H1 (cell line): Measurements from ENCODE around the gene SYVN1. TPM values are rescaled to one million over a fixed set of nuclear protein-coding genes. Genes with fewer than 3 reads are reported as not detected.

Experiments
- CTCF ChIA-PET: fragments of 300-600 bp; sonication (Branson Sonifier 250); formaldehyde crosslinking; loops from one replicate; lab custom pipeline; 2021; ENCODE audit not compliant: partially characterized antibody; lab: Charles Lee
- POLR2A ChIA-PET: fragments of 300-600 bp; sonication (Branson Sonifier 250); formaldehyde crosslinking; loops from one replicate; lab custom pipeline; 2021; ENCODE audit warnings: inconsistent platforms; ENCODE audit not compliant: partially characterized antibody; lab: Charles Lee
- DNase-seq, 2 experiments: peaks; one replicate each; pipeline versions ENCODE4 v3.0.0 to v3.0.0-alpha.2; 2010 to 2022; ENCODE audit warnings: low spot score in 2 of 2, low read depth in 1 of 2, mixed read lengths in 1 of 2
- FAIRE-seq: peaks from 2 replicates; lab custom pipeline; 2011; peaks lifted over from hg19 to GRCh38; lab: Jason Lieb, UNC
- H2AFZ ChIP-seq: 2 replicates; pipeline ENCODE4 v1.8.1; 2012; ENCODE audit warnings: low read length, inconsistent platforms
- H2AK5ac ChIP-seq: 2 replicates; pipeline ENCODE4 v1.6.1; 2013; ENCODE audit warnings: low read depth, low read length
- H2BK120ac ChIP-seq: replicated peaks from 2 replicates; pipeline ENCODE3; 2013; ENCODE audit warnings: low read depth, low read length, inconsistent platforms
- H2BK12ac ChIP-seq: 2 replicates; pipeline ENCODE4 v1.6.1; 2013; ENCODE audit warnings: low read depth, low read length
- H2BK15ac ChIP-seq: 2 replicates; pipeline ENCODE4 v1.6.1; 2013; ENCODE audit warnings: low read length
- H2BK20ac ChIP-seq: 2 replicates; pipeline ENCODE4 v1.6.1; 2013; ENCODE audit warnings: low read length
- H2BK5ac ChIP-seq: 2 replicates; pipeline ENCODE4 v1.6.1; 2013; ENCODE audit warnings: low read depth, low read length
- H3K14ac ChIP-seq: 2 replicates; pipeline ENCODE4 v1.6.1; 2013; ENCODE audit warnings: inconsistent platforms; ENCODE audit not compliant: insufficient read length
- H3K18ac ChIP-seq: 2 replicates; pipeline ENCODE4 v1.6.1; 2013; ENCODE audit warnings: low read length; ENCODE audit errors: extremely low read depth
- H3K23ac ChIP-seq: 2 replicates; pipeline ENCODE4 v1.6.1; 2013; ENCODE audit warnings: inconsistent platforms; ENCODE audit not compliant: insufficient read length
- H3K23me2 ChIP-seq: 2 replicates; pipeline ENCODE4 v1.6.1; 2013; ENCODE audit warnings: low read depth, low read length
- H3K27ac ChIP-seq: 2 replicates; pipeline ENCODE4 v1.6.1; 2011; ENCODE audit warnings: low read depth, low read length, inconsistent platforms
- H3K27me3 ChIP-seq, 4 experiments: replicated peaks in 1 of 4; 1 replicate in 1 of 4; 2 replicates in 3 of 4; pipeline versions ENCODE4 v1.6.1 to v1.8.1; 2011 to 2013; ENCODE audit warnings: low read length in 3 of 4, mild to moderate bottlenecking in 3 of 4, inconsistent platforms in 2 of 4, mixed read lengths in 2 of 4, moderate library complexity in 1 of 4; ENCODE audit not compliant: control insufficient read depth in 3 of 4, insufficient read depth in 3 of 4; ENCODE audit errors: extremely low read depth in 1 of 4
- H3K36me3 ChIP-seq, 4 experiments: 2 replicates each; pipeline versions ENCODE4 v1.6.1 to v1.8.1; 2011 to 2013; ENCODE audit warnings: mild to moderate bottlenecking in 4 of 4, low read length in 3 of 4, moderate library complexity in 2 of 4, control low read depth in 1 of 4, inconsistent platforms in 1 of 4; ENCODE audit not compliant: insufficient read depth in 4 of 4, control insufficient read depth in 2 of 4
- H3K4ac ChIP-seq: replicated peaks from 2 replicates; pipeline ENCODE3; 2013; ENCODE audit warnings: low read length, low read depth, mixed read lengths, inconsistent platforms; ENCODE audit not compliant: insufficient read length
- H3K4me1 ChIP-seq, 4 experiments: replicated peaks in 1 of 4; 1 replicate in 1 of 4; 2 replicates in 3 of 4; pipeline versions ENCODE4 v1.6.1 to v1.8.1; 2011 to 2013; ENCODE audit warnings: low read length in 3 of 4, inconsistent platforms in 2 of 4, mixed read lengths in 1 of 4; ENCODE audit not compliant: insufficient read depth in 4 of 4, control insufficient read depth in 3 of 4
- H3K4me2 ChIP-seq, 2 experiments: 2 replicates each; pipeline versions ENCODE4 v1.6.1 to v1.8.1; 2011 to 2013; ENCODE audit warnings: low read depth in 2 of 2, low read length in 2 of 2, control low read depth in 1 of 2, inconsistent platforms in 1 of 2, mild to moderate bottlenecking in 1 of 2; ENCODE audit not compliant: insufficient read depth in 1 of 2
- H3K4me3 ChIP-seq, 4 experiments: fragments of 200-600, 300-600 bp in 1 of 4; sonication (generic), shearing (Covaris generic), sonication (Bioruptor Twin) in 1 of 4; 2 replicates each; pipeline versions ENCODE4 v1.5.1 to v1.8.1; 2011 to 2016; ENCODE audit warnings: low read length in 4 of 4, low read depth in 3 of 4, control low read depth in 2 of 4, inconsistent platforms in 2 of 4, mild to moderate bottlenecking in 2 of 4, mixed read lengths in 1 of 4, moderate library complexity in 1 of 4; ENCODE audit not compliant: insufficient read depth in 2 of 4; ENCODE audit errors: extremely low read depth in 1 of 4
- H3K56ac ChIP-seq: replicated peaks from 2 replicates; pipeline ENCODE3; 2013; ENCODE audit warnings: low read depth, mild to moderate bottlenecking, mixed read lengths, low read length, inconsistent platforms; ENCODE audit not compliant: insufficient read length
- H3K79me1 ChIP-seq: 2 replicates; pipeline ENCODE4 v1.6.1; 2013; ENCODE audit warnings: low read depth, low read length, control low read depth
- H3K79me2 ChIP-seq, 2 experiments: 2 replicates each; pipeline versions ENCODE4 v1.6.1 to v1.8.1; 2012 to 2013; ENCODE audit warnings: low read length in 2 of 2, mild to moderate bottlenecking in 2 of 2, inconsistent platforms in 1 of 2; ENCODE audit not compliant: insufficient read depth in 2 of 2, control insufficient read depth in 1 of 2
- H3K9ac ChIP-seq, 4 experiments: replicated peaks in 1 of 4; 1 replicate in 1 of 4; 2 replicates in 3 of 4; pipeline versions ENCODE4 v1.6.1 to v1.8.1; 2011 to 2013; ENCODE audit warnings: low read depth in 3 of 4, low read length in 3 of 4, control low read depth in 2 of 4, mild to moderate bottlenecking in 2 of 4, moderate library complexity in 2 of 4, inconsistent platforms in 1 of 4; ENCODE audit errors: extremely low read depth in 1 of 4
- H3K9me3 ChIP-seq, 2 experiments: 2 replicates each; pipeline versions ENCODE4 v1.6.1 to v1.8.1; 2012 to 2013; ENCODE audit warnings: mild to moderate bottlenecking in 2 of 2, moderate library complexity in 2 of 2, control low read depth in 1 of 2, inconsistent platforms in 1 of 2, low read depth in 1 of 2, low read length in 1 of 2, mixed read lengths in 1 of 2; ENCODE audit not compliant: insufficient read depth in 2 of 2
- H4K20me1 ChIP-seq, 2 experiments: replicated peaks in 1 of 2; 2 replicates each; pipeline versions ENCODE3 to v1.8.1; 2011 to 2013; ENCODE audit warnings: inconsistent platforms in 2 of 2, low read length in 2 of 2, mild to moderate bottlenecking in 1 of 2; ENCODE audit not compliant: insufficient read depth in 2 of 2, control insufficient read depth in 1 of 2
- H4K5ac ChIP-seq: 2 replicates; pipeline ENCODE4 v1.6.1; 2013; ENCODE audit warnings: low read length, low read depth, mixed read lengths, inconsistent platforms; ENCODE audit not compliant: insufficient read length
- H4K8ac ChIP-seq: 2 replicates; pipeline ENCODE4 v1.8.0; 2013; ENCODE audit warnings: mild to moderate bottlenecking, moderate library complexity, low read length, inconsistent platforms; ENCODE audit not compliant: insufficient read depth; ENCODE audit errors: extremely low read depth
- H4K91ac ChIP-seq: replicated peaks from 2 replicates; pipeline ENCODE3; 2013; ENCODE audit warnings: low read length, mixed read lengths, inconsistent platforms; ENCODE audit not compliant: insufficient read length
- BACH1 ChIP-seq: IDR thresholded peaks from 2 replicates; pipeline ENCODE4 v1.6.1; 2012; ENCODE audit warnings: low read length, improper control_type of control experiment
- CBX8 ChIP-seq: fragments of 300-800, 300-1000 bp; sonication (generic); IDR thresholded peaks from 2 replicates; pipeline ENCODE4 v1.7.1; 2016; ENCODE audit warnings: low read depth, low read length, borderline replicate concordance
- CTBP2 ChIP-seq: IDR thresholded peaks from 2 replicates; pipeline ENCODE4 v1.7.0; 2011; ENCODE audit warnings: borderline replicate concordance, mild to moderate bottlenecking, moderate library complexity, mixed read lengths, low read length; ENCODE audit not compliant: insufficient read depth, insufficient read length
- EZH2 ChIP-seq: fragments of 200-600 bp; sonication (generic); IDR thresholded peaks from 2 replicates; pipeline ENCODE4 v1.7.1; 2012; ENCODE audit warnings: low read depth, mild to moderate bottlenecking, moderate library complexity, low read length, inconsistent platforms; ENCODE audit not compliant: severe bottlenecking
- HDAC6 ChIP-seq: IDR thresholded peaks from one replicate; pipeline ENCODE4 v1.7.1; 2012; ENCODE audit warnings: low read depth, mild to moderate bottlenecking, inconsistent platforms, low read length, moderate library complexity
- SIRT6 ChIP-seq: IDR thresholded peaks from one replicate; pipeline ENCODE4 v1.7.1; 2012; ENCODE audit warnings: low read length, inconsistent platforms
- SRF ChIP-seq: IDR thresholded peaks from 2 replicates; pipeline ENCODE4 v1.6.1; 2011; ENCODE audit warnings: mild to moderate bottlenecking, low read depth, low read length, moderate library complexity
- SUZ12 ChIP-seq: fragments of 200-600 bp; sonication (generic); IDR thresholded peaks from 2 replicates; pipeline ENCODE4 v1.6.1; 2012; ENCODE audit warnings: mild to moderate bottlenecking, inconsistent platforms, low read length, moderate library complexity, mixed read lengths
- TAF7 ChIP-seq: optimal IDR thresholded peaks from 2 replicates; pipeline ENCODE3; 2011; ENCODE audit warnings: low read depth, mild to moderate bottlenecking, inconsistent platforms, low read length, moderate library complexity, borderline replicate concordance
- TBP ChIP-seq: IDR thresholded peaks from 2 replicates; pipeline ENCODE4 v1.6.1; 2011; ENCODE audit warnings: low read depth, low read length, improper control_type of control experiment
- ZNF274 ChIP-seq: IDR thresholded peaks from 2 replicates; pipeline ENCODE4 v1.7.0; 2012; ENCODE audit warnings: low read length, borderline replicate concordance; ENCODE audit errors: extremely low read depth
- WGBS, 2 experiments: shearing (Covaris generic) in 1 of 2; methylation state at CpG; one replicate each; pipeline versions ENCODE4 v1.1.6 to v1.1.7; 2013 to 2015; ENCODE audit warnings: low lambda C conversion rate in 2 of 2, mixed read lengths in 2 of 2, inconsistent platforms in 1 of 2, low coverage in 1 of 2, missing lambda C conversion rate in 1 of 2; ENCODE audit not compliant: insufficient replicate concordance in 2 of 2, insufficient coverage in 1 of 2, insufficient read length in 1 of 2; ENCODE audit errors: extremely low coverage in 1 of 2, missing lambda C conversion rate in 1 of 2; 5-methylcytosine and 5-hydroxymethylcytosine counted together
- polyA plus RNA-seq, 7 experiments: library from polyadenylated mRNA; depleted of rRNA in 3 of 7; stranded (reverse) in 5 of 7; unstranded in 2 of 7; fragments of >200 nt in 5 of 7; fragments of 200-250 nt in 2 of 7; gene quantifications; 1 replicate in 5 of 7; 2 replicates in 1 of 7; 4 replicates in 1 of 7; pipeline versions ENCODE4 v1.2.1 to v1.2.3, GENCODE V29; 2011 to 2013; ENCODE audit warnings: missing spikeins in 2 of 7, mixed read lengths in 2 of 7
- total RNA-seq: library from RNA; stranded (reverse); fragmentation: NEBNext Ultra II Directional; extraction: Animal tissue kit (Norgen Biotek cat#: 25700); gene quantifications from 2 replicates; pipeline ENCODE4 v1.2.1, GENCODE V29; 2021
- TF ChIP-seq, protein P1 (sequence below): IDR thresholded peaks from 2 replicates; pipeline ENCODE4 v1.6.1; 2012; ENCODE audit warnings: inconsistent platforms

The SYVN1 gene
- total and polyA plus RNA-seq, 2 of the 8 experiments (the other 6 are each of a cell fraction or from before 2014, with no cell fraction given) = 27.8 to 29.4 TPM

DNA sequence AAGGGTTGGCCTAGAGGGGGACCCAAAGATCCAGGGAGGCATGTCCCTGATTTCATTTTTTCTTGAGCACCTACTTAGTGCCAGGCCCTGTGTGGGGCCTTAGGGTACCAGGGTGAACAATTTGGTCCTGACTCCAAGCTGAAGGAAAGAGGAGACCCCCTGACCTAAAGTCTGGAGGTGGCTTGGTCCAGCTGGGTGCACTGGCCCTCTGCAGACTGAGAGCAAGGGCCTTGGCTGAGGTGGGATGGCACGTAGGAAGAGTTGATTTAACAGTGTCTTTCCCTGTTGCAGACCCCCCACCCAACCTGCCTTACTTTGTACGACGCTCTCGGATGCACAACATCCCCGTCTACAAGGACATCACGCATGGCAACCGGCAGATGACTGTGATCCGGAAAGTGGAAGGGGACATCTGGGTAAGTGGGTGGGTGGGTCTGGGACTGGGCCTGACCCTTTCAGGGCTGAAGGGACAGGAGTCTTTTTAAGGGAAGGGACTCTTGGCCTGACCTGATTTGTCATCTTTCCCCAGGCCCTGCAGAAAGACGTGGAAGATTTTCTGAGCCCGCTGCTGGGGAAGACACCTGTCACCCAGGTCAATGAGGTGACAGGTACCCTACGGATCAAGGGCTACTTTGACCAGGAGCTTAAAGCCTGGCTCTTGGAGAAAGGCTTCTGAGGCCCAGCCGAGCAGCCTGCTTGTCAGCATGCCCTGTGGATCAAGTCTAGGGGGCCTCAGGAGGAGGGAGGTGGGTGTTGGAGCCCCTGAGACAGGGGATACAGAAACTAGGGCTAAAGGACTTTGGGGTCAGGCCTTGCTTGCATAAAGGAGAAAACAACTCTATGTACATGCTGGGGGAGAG lies 8.9 kb downstream of the SYVN1 start:
- Histone ChIP-seq H2BK15ac (no peak overlapping the region), H3K9ac (no peak overlapping the region), H3K4me1 (peaks cover 0 to 6% (median 1%) of the 10 kb centered on the region in 4 experiments; a peak in 4 of 7 replicates), H3K56ac (no peak overlapping the region), H3K79me2 (peaks cover 6 to 32% of the 10 kb centered on the region in 2 experiments), H3K36me3 (peaks cover 18 to 58% (median 49%) of the 10 kb centered on the region in 4 experiments), H4K8ac (no peak overlapping the region), H3K23ac (no peak overlapping the region), H2BK120ac (no peak overlapping the region), H2AFZ (no peak overlapping the region), H3K4me3 (no peak overlapping the region), H3K79me1 (peaks cover 9% of the 10 kb centered on the region), H3K9me3 (no peaks in the 10 kb centered on the region), H3K4me2 (no peak overlapping the region), H3K27ac (no peak overlapping the region), H2BK20ac (no peak overlapping the region), H4K91ac (no peak overlapping the region), H3K14ac (no peak overlapping the region), H2BK12ac (no peak overlapping the region), H3K18ac (no peak overlapping the region), H2BK5ac (no peak overlapping the region), H4K20me1 (peaks cover 0 to 9% of the 10 kb centered on the region in 2 experiments), H3K27me3 (no peaks in the 10 kb centered on the region), H3K4ac (no peak overlapping the region), H4K5ac (no peak overlapping the region), H3K23me2 (peaks cover 3% of the 10 kb centered on the region; the same call in 1 of the 2 replicates), H2AK5ac (no peak overlapping the region)
- FAIRE-seq (no peak), DNase-seq (no peak)
- CTCF ChIA-PET = interaction anchor here (1.1 to 9.5 kb wide), 2 partner anchors 14 to 50 kb away, joined by 4 to 71 read pairs; partner anchors contain the start of gene TM7SF2
- 92% methylated on average over 12 of the region's 12 CpGs; no CpG with 5 or more reads in 1 of the 2 experiments for WGBS, 2 experiments
- POLR2A ChIA-PET = interaction anchor here (1.3 to 15.8 kb wide), 4 partner anchors 10 to 61 kb away, joined by 3 to 305 read pairs (median 20); partner anchors contain the start of genes FAU, MRPL49, SYVN1 and TM7SF2
- TF ChIP-seq ZNF274 (no peak), CBX8 (no peak), TAF7 (no peak), SRF (no peak), EZH2 (no peak), TBP (no peak), HDAC6 (no peak), CTBP2 (no peak), BACH1 (no peak), SIRT6 (no peak), SUZ12 (no peak)
- TF ChIP-seq, protein P1, sequence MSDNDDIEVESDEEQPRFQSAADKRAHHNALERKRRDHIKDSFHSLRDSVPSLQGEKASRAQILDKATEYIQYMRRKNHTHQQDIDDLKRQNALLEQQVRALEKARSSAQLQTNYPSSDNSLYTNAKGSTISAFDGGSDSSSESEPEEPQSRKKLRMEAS = no peak
